Measurements from ENCODE around the gene DEFB132. TPM values are rescaled to one million over a fixed set of nuclear protein-coding genes. Genes with fewer than 3 reads are reported as not detected.
"Not testable (repeated sequence)": the region's sequence is repeated elsewhere in the genome, so short reads cannot be mapped to it uniquely, and the experiment has no call there.

The DEFB132 gene, protein sequence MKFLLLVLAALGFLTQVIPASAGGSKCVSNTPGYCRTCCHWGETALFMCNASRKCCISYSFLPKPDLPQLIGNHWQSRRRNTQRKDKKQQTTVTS
- total RNA-seq, result not detected

DNA sequence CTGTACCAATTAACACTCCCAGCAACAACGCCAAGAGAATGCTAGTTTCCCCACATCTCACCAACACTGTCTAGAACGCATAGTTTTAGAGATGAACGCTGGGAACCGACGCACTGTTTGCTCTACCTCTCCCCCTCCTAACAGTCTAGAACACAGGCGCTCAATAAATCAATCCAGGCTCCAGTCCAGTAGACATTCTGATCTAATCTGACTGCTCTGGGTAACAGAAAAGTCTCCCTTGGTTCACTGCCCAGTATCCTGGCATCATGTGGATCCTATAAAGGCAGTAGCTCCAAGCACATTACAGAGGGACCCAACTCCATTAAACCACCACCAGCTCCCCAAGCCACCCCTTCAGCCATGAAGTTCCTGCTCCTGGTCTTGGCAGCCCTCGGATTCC lies at the start of gene DEFB132:
DEFB132 (plus strand) TSS at position 306 of the 400 bp plus-strand sequence; CDS start at position 361, 55 bp downstream.
- DNase-seq (ENCODE audit: low spot score), result peak; percentile 45

DNA sequence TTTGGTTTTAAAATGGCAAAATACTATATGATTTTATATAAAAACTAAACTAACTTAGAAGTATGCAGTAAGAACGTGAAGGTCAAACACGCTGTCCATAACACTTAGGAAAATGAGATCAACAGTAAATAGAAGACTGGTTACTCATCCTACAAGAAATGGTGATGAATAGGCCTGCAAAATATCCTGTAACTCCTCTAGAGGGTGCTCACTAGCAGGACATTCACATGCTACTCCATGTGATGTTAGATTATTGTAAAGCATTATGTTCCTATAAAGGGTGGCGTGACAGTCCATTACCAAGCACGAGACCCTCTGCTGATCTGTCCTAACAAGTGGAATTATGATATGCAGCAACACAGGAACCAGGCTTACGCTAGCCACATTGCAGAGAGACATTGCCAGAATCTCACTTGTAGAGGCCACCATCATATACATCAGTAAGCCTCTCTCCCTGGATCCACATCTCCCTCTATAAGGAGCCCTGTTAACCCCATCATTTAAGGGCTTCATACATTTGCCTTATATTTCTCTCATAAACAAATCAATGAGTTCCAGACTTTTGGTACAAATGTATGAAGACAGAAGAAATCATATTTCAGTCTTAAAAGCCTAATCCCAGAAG lies 48.5 kb upstream of the DEFB132 start:
- peak; percentile 24 for DNase-seq (ENCODE audit: low spot score)

DNA sequence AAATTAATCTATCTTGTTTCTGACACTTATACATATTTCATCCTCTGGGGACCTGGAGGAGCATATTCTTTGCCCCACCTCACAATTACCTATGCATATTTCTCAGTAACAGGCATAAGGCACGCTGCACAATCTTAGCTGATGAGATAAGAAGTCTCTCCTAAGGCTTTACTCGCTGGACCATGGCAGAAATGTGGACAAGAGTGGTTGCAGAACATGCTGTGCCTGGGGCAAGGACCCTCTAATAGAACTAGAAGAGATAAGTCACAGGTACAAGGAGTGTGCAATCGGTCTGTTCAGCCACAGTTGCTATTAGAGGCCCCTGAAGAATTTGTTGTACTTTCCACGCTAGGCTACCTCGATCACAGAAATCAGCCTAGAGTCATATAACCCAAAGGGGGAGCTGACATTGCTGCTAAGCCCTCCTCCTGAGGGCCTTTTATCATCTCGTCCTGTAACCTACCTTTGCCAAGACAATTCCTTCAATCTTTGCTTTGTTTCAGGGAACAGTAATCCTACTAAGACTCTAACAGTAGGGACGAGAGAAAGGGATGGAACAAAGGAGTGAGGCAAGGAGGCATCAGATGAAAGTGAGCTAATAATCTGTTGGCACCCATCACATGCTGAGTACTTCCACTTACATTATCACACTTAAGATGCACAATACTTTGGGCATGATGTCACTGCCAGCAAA lies 46.6 kb upstream of the DEFB132 start:
- DNase-seq (ENCODE audit: low spot score), result no peak

DNA sequence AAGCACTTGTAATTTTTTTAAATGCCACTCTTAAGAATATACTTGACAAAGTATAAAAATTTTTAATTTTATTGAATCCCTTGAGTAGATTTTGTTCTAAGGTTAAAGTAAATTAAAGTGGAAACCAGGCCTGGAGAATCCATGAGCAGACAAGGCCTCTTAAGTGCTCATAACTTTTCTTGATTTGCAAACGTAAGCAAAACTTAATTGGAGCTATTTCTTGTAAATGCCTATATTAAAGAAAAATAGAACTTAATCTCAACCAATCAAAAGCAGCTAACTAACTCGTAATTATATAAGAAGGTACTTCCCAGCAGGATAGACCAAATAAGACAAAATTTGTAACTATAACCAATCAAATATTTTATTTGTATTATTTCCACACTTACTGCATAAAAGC lies 43.1 kb upstream of the DEFB132 start:
- DNase-seq (ENCODE audit: low spot score), result no peak

DNA sequence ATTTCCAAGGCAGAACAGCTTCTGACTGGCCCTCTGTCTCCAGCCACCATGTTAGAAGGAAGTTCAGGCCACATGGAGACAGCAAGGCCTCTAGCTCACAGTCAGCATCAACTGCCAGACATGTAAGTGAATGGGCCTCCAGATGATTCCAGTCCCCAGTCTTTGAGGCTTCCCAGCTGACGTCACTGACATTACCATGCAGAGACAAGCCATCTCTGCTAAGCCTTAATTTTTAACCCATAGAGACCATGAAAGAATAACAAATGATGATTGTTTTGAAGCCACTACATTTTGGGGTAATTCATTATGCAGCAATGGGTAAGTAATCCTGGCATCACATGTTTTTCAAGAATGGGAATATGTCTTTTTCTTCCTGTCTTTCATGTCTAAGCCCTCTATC lies 41.7 kb upstream of the DEFB132 start:
- no peak for DNase-seq (ENCODE audit: low spot score)

DNA sequence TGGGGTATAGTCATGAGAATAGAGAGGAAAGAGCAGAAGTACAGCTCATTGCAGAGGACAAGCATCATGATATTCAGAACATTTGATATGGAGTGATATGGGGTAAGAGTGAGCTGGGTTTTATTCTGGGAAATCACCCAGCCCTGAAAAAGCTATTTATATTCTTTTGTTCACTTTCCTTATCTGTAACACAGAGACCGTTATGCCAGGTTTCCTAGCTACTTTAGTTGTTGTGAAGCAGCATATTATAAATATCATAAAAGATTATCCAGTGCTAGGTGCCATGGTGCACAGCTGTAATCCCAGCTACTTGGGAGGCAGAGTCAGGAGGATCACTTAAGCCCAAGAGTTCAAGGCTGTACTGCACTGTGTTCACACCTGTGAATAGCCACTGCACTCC lies 40.3 kb upstream of the DEFB132 start:
- no peak for DNase-seq (ENCODE audit: low spot score)

DNA sequence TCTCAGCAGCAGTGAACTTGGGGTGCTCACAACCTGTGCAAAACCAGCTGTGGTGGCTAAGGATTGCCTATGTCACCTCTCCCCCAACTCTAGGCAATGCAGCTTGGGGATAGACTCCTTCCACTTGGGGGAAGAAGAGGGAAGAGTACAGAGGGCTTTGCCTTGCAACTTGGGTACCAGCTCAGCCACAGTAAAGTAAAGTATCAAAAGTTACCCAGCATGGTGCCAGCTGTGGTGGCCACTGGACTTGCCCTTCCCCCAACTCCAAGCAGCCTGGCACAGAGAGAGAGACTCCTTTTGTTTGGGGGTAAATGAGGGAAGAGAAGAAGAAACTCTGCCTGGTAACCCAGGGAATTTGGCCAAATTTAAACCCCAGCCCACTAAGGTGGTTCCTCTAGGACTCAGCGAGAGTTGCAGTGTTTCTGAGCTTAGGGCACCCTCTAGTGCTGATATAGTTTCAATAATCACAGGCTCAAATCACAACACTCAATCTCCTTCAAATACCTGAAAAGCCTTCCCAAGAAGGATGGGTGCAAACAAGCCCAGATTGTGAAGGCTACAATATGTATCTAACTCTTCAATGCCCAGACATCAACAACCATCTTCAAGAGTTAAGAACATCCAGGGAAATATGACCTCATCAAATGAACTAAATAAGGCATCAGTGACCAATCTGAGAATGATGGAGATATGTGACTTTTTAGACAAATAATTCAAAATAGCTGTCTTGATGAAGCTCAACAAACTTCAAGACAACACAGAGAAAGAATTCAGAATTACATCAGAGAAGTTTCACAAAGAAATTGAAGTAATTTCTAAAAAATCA lies 38.0 kb upstream of the DEFB132 start:
- no peak for DNase-seq (ENCODE audit: low spot score)

DNA sequence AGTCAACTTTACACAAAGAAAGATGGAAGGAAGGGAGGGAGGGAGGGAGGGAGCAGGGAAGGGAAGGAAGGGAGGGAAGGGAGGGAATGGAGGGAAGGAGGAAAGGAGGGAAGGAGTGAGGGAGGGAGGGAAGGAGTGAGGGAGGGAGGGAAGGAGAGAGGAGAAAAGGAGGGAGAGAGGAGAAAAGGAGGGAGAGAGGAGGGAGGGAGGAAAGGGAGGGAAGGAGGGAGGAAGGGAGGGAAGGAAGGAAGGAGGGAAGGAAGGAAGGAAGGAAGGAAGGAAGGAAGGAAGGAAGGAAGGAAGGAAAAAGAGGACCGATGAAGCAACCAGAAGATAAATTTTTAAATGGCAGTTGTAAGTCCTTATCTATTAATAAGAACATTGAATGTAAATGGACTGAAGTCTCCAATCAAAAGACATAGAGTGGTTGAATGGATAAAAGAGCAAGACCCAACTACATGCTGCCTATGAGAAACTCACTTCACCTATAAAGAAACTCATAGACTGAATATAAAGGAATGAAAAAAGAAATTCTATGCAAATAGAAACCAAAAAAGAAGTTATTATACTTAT lies 36.2 kb upstream of the DEFB132 start:
- no peak for DNase-seq (ENCODE audit: low spot score)

DNA sequence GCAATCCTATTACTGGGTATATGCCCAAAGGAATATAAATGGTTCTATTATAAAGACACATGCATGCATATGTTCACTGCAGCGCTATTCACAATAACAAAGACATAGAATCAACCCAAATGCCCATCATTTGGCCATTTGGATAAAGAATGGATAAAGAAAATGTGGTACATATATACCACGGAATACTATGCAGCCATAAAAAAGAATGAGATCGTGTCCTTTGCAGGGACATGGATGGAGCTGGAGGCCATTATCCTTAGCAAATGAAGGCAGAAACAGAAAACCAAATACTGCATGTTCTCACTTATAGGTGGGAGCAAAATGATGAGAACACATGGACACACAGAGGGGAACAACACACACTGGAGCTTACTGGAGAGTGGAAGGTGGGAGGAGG lies 31.6 kb upstream of the DEFB132 start:
- not testable (repeated sequence) for DNase-seq (ENCODE audit: low spot score)

DNA sequence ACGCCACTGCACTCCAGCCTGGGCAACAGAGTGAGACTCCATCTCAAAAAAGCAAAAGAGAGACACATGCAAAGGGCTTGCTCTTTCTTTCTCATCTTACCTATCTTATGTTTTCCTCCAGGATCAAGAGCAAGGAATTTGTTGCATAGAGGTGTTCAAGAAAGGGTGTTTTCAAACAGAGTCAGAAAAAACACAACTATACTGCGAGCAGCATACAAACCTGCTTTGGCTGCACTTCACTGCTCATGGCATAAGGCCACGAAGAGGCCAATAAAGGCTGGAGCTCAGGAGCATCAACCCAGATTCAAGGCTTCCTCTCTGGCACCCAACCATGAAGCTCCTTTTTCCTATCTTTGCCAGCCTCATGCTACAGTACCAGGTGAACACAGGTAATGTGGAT lies 30.6 kb upstream of the DEFB132 start, which contains the start of gene DEFB129:
DEFB129 (plus strand) TSS at position 301 of the 400 bp plus-strand sequence; CDS start at position 332, 31 bp downstream.
- DNase-seq (ENCODE audit: low spot score), result no peak

DNA sequence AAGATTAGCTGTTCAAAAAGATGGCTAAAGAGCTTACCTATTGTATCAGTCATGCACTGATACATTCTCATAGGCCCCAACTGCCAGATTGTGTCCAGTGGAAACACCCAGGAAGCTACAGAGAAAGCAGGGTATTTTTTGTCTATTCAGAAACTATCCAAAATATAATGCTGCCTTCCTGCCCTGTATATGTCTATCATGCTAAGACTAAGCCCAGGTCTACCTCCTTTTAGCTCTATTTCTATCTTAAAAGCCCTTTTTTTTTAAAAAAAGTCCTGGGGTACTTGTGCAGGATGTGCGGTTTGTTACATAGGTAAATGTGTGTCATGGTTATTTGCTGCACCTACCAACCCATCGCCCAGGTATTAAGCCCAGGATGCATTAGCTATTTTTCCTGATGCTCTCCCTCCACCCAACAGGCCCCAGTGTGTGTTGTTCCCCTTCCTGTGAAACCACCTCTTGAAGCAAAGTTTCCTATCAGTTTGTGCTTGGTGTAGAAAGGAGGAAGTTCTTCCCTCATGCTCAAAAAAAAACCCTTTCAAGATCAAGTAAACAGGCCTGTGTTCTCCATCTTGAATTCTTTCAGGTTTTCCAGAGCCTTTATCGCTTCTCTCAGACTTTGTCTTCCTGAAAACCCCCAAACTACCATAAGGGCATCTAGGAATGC lies 30.0 kb upstream of the DEFB132 start:
- no peak for DNase-seq (ENCODE audit: low spot score)

DNA sequence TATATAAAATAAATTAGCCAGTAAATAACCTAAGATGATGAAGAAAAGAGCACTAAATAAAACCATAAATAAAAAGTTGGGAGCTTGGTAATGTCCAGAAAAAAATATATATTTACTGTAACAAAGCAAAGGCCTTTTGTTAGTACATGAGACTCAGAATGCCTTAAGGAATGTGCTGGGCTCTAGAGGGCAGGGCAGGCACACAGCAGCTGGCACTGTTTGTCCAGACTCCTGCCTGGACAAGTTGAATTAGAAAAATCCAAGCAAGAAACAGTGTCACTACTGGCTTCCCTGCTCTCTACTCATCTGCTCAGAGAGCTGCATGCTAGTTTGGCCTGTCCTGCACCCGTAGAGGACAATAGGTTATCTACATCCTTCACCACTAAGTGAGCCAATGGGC lies 21.6 kb upstream of the DEFB132 start:
- DNase-seq (ENCODE audit: low spot score), result no peak

DNA sequence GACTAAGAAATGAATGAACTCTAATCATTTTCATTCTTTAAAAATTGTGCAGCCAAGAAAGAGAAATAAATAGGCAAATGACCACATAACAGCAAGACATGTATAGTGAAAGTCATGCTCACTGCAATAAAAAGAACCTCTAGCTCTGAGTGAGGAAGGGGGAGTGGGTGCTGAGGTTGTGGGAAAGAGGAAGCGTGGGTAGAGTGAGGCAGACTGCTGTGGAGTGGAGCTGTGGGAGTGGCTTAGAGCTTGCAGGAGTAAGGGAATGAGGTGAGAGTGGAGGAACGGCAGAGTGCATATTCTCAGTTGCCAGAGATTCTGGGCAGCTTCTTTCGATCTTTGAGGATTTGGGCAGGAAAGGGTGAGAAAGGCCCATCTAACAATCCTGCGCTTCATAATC lies 20.0 kb upstream of the DEFB132 start:
- no peak for DNase-seq (ENCODE audit: low spot score)

DNA sequence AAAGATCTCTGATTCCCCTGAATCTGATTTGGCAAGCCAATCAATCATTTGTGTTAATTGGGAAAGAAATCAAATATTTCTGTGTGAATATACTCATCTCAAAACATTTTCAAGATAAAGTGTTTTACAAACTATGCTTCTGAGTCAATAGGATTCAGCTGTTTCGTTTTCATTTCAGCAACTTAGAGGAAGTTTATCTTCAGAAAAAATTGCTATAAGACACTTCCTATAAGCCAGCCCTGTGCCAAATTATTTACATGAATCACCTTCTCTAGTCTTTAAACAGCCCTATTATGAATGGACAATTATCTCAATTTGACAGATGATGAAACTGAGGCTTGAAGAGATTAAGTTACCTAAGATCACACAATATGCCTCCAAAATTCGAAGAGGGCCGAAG lies 19.6 kb upstream of the DEFB132 start:
- no peak for DNase-seq (ENCODE audit: low spot score)

DNA sequence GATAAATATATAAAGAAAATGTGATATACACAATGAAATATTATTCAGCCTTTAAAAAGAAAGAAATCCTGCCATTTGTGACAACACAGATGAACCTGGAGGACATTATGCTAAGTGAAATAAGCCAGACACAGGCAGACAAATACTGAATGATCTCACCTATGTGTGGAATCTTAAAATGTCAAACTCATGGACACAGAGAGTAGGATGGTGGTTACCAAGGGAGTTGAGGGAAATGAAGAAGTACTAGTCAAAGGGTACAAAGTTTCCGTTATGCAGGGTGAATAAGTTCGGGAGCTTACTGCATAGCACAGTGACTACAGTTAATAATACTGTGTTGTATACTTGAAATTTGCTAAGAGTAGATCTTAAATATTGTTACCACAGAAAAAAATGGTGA lies 14.6 kb upstream of the DEFB132 start:
- no peak for DNase-seq (ENCODE audit: low spot score)

DNA sequence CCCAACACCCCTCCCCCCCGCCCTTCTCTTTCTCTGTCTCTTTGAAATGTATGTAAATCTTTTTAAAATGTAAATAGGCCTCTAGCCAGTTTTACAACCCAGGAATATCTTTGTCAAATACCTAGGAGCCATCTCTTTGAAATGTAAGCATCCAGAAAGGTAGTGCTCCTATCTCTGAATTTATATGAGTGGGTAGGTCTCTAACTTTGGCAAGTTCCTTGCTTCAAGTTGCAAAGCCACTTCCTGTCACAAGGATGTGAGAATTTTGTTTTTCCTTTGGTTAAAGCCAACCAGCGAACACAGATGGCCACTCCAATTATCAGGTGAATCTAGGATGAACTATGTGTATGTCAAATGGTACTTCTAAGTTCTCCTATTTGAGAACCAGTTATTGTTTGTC lies 6.2 kb upstream of the DEFB132 start:
- DNase-seq (ENCODE audit: low spot score), result no peak

DNA sequence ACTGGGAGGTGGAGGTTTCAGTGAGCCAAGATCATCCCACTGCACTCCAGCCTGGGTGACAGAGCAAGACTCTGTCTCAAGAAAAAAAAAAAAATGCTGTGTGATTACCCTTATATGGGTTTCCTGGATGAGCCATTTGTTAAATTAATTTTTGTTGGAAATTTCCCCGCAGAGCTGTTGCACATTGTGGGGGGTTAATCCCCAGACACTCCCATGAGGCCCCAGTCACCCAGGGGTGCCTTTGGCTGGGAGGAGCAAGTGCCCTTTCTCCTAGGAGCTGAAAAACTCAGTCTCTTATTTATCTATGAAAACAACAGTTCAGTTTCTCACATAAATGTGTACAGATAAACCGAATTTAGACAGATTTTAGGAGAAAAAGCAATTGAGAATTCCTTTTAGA lies 4.7 kb upstream of the DEFB132 start:
- DNase-seq (ENCODE audit: low spot score), result no peak

DNA sequence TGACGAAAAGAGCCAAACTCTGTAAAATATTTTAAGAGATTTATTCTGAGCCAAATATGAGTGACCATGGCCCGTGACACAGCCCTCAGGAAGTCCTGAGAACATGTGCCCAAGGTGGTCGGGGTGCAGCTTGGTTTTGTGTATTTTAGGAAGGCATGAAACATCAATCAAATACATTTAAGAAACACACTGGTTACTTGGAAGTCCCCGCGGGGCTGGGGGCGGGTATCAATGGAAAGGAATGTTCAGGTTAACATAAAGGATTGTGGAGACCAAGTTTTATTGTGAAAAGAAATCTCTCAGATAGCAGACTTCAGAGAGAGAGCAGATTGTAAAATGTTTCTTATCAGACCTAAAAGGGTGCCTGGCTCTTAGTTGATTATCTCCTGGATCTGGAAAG lies 4.1 kb upstream of the DEFB132 start:
- not testable (repeated sequence) for DNase-seq (ENCODE audit: low spot score)

DNA sequence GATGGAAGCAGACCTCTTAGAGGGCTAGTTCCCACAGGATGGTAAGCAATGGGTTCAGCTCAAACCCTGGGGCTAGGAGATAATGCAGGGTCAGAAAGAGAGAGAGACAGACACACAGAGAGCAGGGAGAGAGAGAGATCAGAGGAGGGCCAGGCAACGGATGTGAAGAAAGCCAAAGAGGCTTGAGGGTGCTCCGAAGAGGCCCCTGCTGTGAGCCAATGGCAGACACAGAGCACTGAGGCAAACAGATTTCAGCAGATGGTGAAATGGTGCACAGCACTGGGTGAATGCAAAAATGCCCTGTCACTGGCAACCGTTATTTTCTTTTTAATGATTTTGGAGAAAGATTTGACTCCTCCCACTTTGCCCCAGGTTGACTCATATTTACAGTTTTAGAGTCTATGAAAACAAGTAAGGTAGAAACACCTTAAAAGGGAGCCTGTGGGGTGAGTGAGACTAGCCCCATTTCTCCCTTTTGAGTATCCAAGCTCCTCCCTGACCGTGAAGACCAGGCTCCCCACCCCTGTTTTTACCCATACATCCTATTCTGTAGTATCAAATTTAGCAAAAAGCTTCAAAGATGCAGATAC lies 840 bp downstream of the DEFB132 start:
- no peak for DNase-seq (ENCODE audit: low spot score)

DNA sequence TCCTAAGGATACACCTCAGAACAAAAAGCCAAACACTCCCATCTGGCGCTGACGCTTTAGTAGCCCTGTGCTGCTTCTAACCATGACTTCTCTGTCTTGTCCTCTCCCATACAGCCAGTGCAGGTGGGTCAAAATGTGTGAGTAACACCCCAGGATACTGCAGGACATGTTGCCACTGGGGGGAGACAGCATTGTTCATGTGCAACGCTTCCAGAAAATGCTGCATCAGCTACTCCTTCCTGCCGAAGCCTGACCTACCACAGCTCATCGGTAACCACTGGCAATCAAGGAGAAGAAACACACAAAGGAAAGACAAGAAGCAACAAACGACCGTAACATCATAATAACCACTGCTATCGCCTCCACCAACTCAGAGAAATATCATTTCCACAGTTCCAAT lies 1.4 kb downstream of the DEFB132 start:
- no peak for DNase-seq (ENCODE audit: low spot score)

DNA sequence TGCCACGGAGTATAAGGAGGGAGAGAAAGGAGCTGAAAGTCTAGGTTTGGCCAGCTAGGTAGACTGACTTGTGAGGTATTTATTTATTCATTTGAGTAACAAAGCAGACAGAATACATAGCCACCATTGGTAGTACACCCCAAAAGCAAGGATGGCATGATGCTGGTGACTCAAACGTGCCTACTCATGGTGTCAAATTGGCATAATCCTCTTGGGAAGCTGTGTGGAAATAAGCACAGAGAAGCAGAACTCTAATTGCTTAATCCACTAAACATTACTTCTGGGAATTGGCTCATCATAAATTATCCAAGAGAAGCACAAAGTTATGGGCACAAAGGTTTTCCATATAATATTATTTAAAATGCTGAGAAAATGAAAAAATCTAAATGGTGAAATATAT lies 2.5 kb downstream of the DEFB132 start:
- no peak for DNase-seq (ENCODE audit: low spot score)

Data from mucosa of gallbladder (tissue), 1 donor.